Measurements from ENCODE around the gene CEP95. TPM values are rescaled to one million over a fixed set of nuclear protein-coding genes. Genes with fewer than 3 reads are reported as not detected.

CEP95 gene
- total and polyA plus RNA-seq, 2 of the 13 experiments (the other 11 are each of a cell fraction or from before 2014, with no cell fraction given), result 65.9 to 68.8 TPM

- no peak; the same call in 1 of the 2 replicates for TF ChIP-seq ZNF773 (CRISPR knock-in tag; IDR thresholded peaks at IDR 0.05; ENCODE audit: borderline replicate concordance)
- TF ChIP-seq TP53 (CRISPR knock-in tag; conservative IDR thresholded peaks at IDR 0.05), result peak; percentile 86; the same call in 1 of the 2 replicates
- TF ChIP-seq POLR2AphosphoS2 (IDR thresholded peaks at IDR 0.05; ENCODE audit: low read depth, low read length), result no peak
- TF ChIP-seq GLMP (CRISPR knock-in tag; IDR thresholded peaks at IDR 0.05; ENCODE audit: borderline replicate concordance), result no peak
- no peak; the same call in 1 of the 2 replicates for TF ChIP-seq ZNF12 (CRISPR knock-in tag; IDR thresholded peaks at IDR 0.05)
- no peak for TF ChIP-seq GPBP1L1 (CRISPR knock-in tag; IDR thresholded peaks at IDR 0.05)
- no peak for TF ChIP-seq MBD4 (IDR thresholded peaks at IDR 0.05; ENCODE audit: borderline replicate concordance, low read length)
- TF ChIP-seq PHF21A (CRISPR knock-in tag; IDR thresholded peaks at IDR 0.05), result peak; percentile 87
- TF ChIP-seq ZNF510 (CRISPR knock-in tag; IDR thresholded peaks at IDR 0.05; ENCODE audit: low read depth), result no peak
- peak; percentile 95; the same call in 1 of the 2 replicates for TF ChIP-seq ZNF598 (CRISPR knock-in tag; IDR thresholded peaks at IDR 0.05; ENCODE audit: borderline replicate concordance)
- TF ChIP-seq KDM2A (CRISPR knock-in tag; IDR thresholded peaks at IDR 0.05; ENCODE audit: borderline replicate concordance, low read depth), result peak; percentile 80
- no peak for TF ChIP-seq HNRNPH1 (optimal IDR thresholded peaks at IDR 0.05; ENCODE audit: low read depth, low read length)
- TF ChIP-seq YEATS4 (CRISPR knock-in tag; IDR thresholded peaks at IDR 0.05; ENCODE audit: borderline replicate concordance), result peak; percentile 99
- TF ChIP-seq ATF4 (CRISPR knock-in tag; IDR thresholded peaks at IDR 0.05), result peak in 1 of 2 experiments; percentile 55; a peak in 2 of 4 replicates
- TF ChIP-seq PPARG (CRISPR knock-in tag; conservative IDR thresholded peaks at IDR 0.05), result no peak; the same call in 1 of the 2 replicates
- TF ChIP-seq KLF15 (CRISPR knock-in tag; IDR thresholded peaks at IDR 0.05; ENCODE audit: borderline replicate concordance), result peak; percentile 42; the same call in 1 of the 2 replicates
- 0 out of 2 replicates have a peak, but pooled peaks have one; percentile 2 for TF ChIP-seq KDM6A (CRISPR knock-in tag; IDR thresholded peaks at IDR 0.05; ENCODE audit: low read depth)
- peak; percentile 8; the same call in 1 of the 2 replicates for TF ChIP-seq ZNF562 (CRISPR knock-in tag; IDR thresholded peaks at IDR 0.05; ENCODE audit: borderline replicate concordance)
- peak; percentile 49; the same call in 1 of the 2 replicates for TF ChIP-seq ZIK1 (CRISPR knock-in tag; IDR thresholded peaks at IDR 0.05; ENCODE audit: borderline replicate concordance, low read depth)
- no peak for TF ChIP-seq ZXDC (CRISPR knock-in tag; IDR thresholded peaks at IDR 0.05)
- no peak for TF ChIP-seq ZNF10 (CRISPR knock-in tag; IDR thresholded peaks at IDR 0.05; ENCODE audit: borderline replicate concordance, low read depth)
- TF ChIP-seq ZNF576 (CRISPR knock-in tag; IDR thresholded peaks at IDR 0.05), result peak; percentile 57; the same call in 1 of the 2 replicates
Measured at GRCh38 chr17:64506576-64507412, at the start of gene CEP95 (continued).

All from HepG2 (cell line).